HepG2 (cell line): Measurements from ENCODE around the gene LAMA5. TPM values are rescaled to one million over a fixed set of nuclear protein-coding genes. Genes with fewer than 3 reads are reported as not detected.
A peak's percentile ranks its signal among the peaks of the same experiment; 100 is the strongest.

Experiments used
- ASH2L ChIP-seq: fragments of 300-600, 200-600 bp; sonication (generic); IDR thresholded peaks from 2 replicates; pipeline ENCODE4 v1.7.0; 2017; ENCODE audit warnings: low read depth, mild to moderate bottlenecking, moderate library complexity, mixed read lengths, low read length; ENCODE audit not compliant: insufficient read length
- KDM5B ChIP-seq: sonication (generic); formaldehyde crosslinking; IDR thresholded peaks from 2 replicates; pipeline ENCODE4 v1.4.0; 2020; ENCODE audit warnings: missing genetic modification reagents, mild to moderate bottlenecking, borderline replicate concordance
- POLR2AphosphoS2 ChIP-seq: IDR thresholded peaks from 2 replicates; pipeline ENCODE4 v1.6.1; 2011; ENCODE audit warnings: low read depth, low read length, improper control_type of control experiment
- SOX13 ChIP-seq, 3 experiments: fragments of 450-650 bp in 1 of 3; sonication (generic) in 1 of 3; formaldehyde crosslinking in 1 of 3; IDR thresholded peaks in 2 of 3; conservative IDR thresholded peaks in 1 of 3; 2 replicates each; pipeline versions ENCODE4 v1.5.0 to v1.6.1; 2016 to 2020; ENCODE audit warnings: antibody characterized with exemption in 1 of 3, mild to moderate bottlenecking in 1 of 3, missing compliant biosample characterization in 1 of 3, missing genetic modification reagents in 1 of 3, moderate library complexity in 1 of 3
- ZNF224 ChIP-seq: sonication (generic); formaldehyde crosslinking; IDR thresholded peaks from 2 replicates; pipeline ENCODE4 v1.5.0; 2020; ENCODE audit warnings: mild to moderate bottlenecking, missing genetic modification reagents
- ZNF33B ChIP-seq: sonication (generic); formaldehyde crosslinking; IDR thresholded peaks from 2 replicates; pipeline ENCODE4 v1.5.1; 2020; ENCODE audit warnings: mild to moderate bottlenecking, missing genetic modification reagents
- ZSCAN31 ChIP-seq: sonication (generic); formaldehyde crosslinking; IDR thresholded peaks from 2 replicates; pipeline ENCODE4 v1.5.0; 2020; ENCODE audit warnings: low read depth, mild to moderate bottlenecking, missing genetic modification reagents
- polyA plus RNA-seq, 8 experiments: library from polyadenylated mRNA; depleted of rRNA in 3 of 8; stranded (reverse) in 7 of 8; unstranded in 1 of 8; fragments of >200 nt; fragmentation: Illumina TruSeq in 4 of 8; extraction: Trizol in 4 of 8; gene quantifications; 2 replicates each; pipeline versions ENCODE4 v1.2.1 to v1.2.3, GENCODE V29; 2011 to 2016; ENCODE audit warnings: low read depth in 4 of 8, missing spikeins in 1 of 8, mixed read lengths in 1 of 8; ENCODE audit not compliant: insufficient read depth in 1 of 8
- total RNA-seq, 5 experiments: library from RNA; depleted of rRNA; stranded (reverse); fragments of >200 nt; fragmentation: Illumina TruSeq; extraction: Trizol; gene quantifications; 2 replicates each; pipeline ENCODE4 v1.2.3, GENCODE V29; 2016; ENCODE audit warnings: low read depth in 1 of 5
- TF ChIP-seq, protein P1 (sequence below), 2 experiments: sonication (generic) in 1 of 2; formaldehyde crosslinking in 1 of 2; IDR thresholded peaks; 2 replicates each; pipeline versions ENCODE4 v1.4.0 to v1.6.1; 2016 to 2020; ENCODE audit warnings: borderline replicate concordance in 1 of 2, low read depth in 1 of 2, mild to moderate bottlenecking in 1 of 2, missing genetic modification reagents in 1 of 2
- TF ChIP-seq, protein P2 (sequence below): sonication (generic); formaldehyde crosslinking; IDR thresholded peaks from 2 replicates; pipeline ENCODE4 v1.4.0; 2020; ENCODE audit warnings: missing genetic modification reagents, borderline replicate concordance
- TF ChIP-seq, protein P3 (sequence below): sonication (generic); formaldehyde crosslinking; IDR thresholded peaks from 2 replicates; pipeline ENCODE4 v1.5.1; 2020; ENCODE audit warnings: missing genetic modification reagents, mild to moderate bottlenecking, borderline replicate concordance
- TF ChIP-seq, protein P4 (sequence below): sonication (generic); formaldehyde crosslinking; IDR thresholded peaks from 2 replicates; pipeline ENCODE4 v1.9.0; 2021; ENCODE audit warnings: missing genetic modification reagents, borderline replicate concordance
- TF ChIP-seq, protein P5 (sequence below): sonication (generic); formaldehyde crosslinking; IDR thresholded peaks from 2 replicates; pipeline ENCODE4 v1.5.0; 2020; ENCODE audit warnings: missing genetic modification reagents
- TF ChIP-seq, protein P6 (sequence below): sonication (generic); formaldehyde crosslinking; IDR thresholded peaks from 2 replicates; pipeline ENCODE4 v1.4.0; 2020; ENCODE audit warnings: missing genetic modification reagents, mild to moderate bottlenecking, borderline replicate concordance

The LAMA5 gene
- total and polyA plus RNA-seq, 2 of the 13 experiments (the other 11 are each of a cell fraction or from before 2014, with no cell fraction given), result 21.0 to 44.7 TPM

DNA sequence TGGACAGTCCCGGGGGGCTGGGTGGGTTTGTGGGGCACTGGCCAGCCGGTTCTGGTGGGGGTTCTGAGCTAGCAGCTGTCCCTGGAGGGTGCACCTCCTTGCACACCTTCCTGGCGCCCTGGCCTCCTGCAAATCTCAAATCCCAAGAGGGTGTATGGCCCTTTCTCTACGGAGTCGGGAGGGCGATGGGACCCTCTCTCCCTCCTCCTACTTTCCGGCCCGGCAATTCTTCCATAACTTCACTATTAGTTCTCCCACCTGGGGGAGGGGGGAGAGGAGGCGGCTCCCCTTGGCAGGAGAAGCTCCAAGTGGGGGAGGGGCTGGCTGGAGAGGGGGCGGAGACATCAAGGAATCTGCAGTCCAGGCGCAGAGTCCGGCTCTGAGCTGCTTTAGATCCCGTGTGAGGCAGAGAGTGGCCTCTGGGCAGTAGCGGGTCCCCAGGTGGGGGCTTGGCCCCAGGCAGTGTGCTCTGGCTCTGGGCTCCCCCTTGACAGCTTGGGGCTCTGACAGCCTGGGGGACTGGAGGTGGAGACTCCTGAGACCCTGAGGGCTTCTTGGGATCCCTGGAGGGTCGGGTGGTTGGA lies 1.4 kb upstream of the LAMA5 start (continued):
- TF ChIP-seq, protein P1, sequence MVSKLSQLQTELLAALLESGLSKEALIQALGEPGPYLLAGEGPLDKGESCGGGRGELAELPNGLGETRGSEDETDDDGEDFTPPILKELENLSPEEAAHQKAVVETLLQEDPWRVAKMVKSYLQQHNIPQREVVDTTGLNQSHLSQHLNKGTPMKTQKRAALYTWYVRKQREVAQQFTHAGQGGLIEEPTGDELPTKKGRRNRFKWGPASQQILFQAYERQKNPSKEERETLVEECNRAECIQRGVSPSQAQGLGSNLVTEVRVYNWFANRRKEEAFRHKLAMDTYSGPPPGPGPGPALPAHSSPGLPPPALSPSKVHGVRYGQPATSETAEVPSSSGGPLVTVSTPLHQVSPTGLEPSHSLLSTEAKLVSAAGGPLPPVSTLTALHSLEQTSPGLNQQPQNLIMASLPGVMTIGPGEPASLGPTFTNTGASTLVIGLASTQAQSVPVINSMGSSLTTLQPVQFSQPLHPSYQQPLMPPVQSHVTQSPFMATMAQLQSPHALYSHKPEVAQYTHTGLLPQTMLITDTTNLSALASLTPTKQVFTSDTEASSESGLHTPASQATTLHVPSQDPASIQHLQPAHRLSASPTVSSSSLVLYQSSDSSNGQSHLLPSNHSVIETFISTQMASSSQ (IDR thresholded peaks at IDR 0.05; ENCODE audit: low read depth), result no peak; the same call in 1 of the 2 replicates
- TF ChIP-seq, protein P1 (CRISPR knock-in tag; IDR thresholded peaks at IDR 0.05; ENCODE audit: borderline replicate concordance), result peak; percentile 48; the same call in 1 of the 2 replicates
- TF ChIP-seq, protein P2, sequence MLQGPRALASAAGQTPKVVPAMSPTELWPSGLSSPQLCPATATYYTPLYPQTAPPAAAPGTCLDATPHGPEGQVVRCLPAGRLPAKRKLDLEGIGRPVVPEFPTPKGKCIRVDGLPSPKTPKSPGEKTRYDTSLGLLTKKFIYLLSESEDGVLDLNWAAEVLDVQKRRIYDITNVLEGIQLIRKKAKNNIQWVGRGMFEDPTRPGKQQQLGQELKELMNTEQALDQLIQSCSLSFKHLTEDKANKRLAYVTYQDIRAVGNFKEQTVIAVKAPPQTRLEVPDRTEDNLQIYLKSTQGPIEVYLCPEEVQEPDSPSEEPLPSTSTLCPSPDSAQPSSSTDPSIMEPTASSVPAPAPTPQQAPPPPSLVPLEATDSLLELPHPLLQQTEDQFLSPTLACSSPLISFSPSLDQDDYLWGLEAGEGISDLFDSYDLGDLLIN (CRISPR knock-in tag), result peak; percentile 8; the same call in 1 of the 2 replicates
- TF ChIP-seq KDM5B (CRISPR knock-in tag), result 0 out of 2 replicates have a peak, but pooled peaks have one; percentile 7
- TF ChIP-seq POLR2AphosphoS2, result peak; percentile 85
- TF ChIP-seq ZSCAN31 (CRISPR knock-in tag), result no peak
- TF ChIP-seq ZNF224 (CRISPR knock-in tag), result no peak
- TF ChIP-seq ASH2L, result peak; percentile 84
- TF ChIP-seq SOX13 (IDR thresholded peaks at IDR 0.05), result no peak
- peak in 1 of 2 experiments; percentile 12; a peak in 1 of 4 replicates for TF ChIP-seq SOX13 (CRISPR knock-in tag; conservative IDR thresholded peaks at IDR 0.05 in 1 of 2, IDR thresholded peaks at IDR 0.05 in 1 of 2)
- TF ChIP-seq, protein P3, sequence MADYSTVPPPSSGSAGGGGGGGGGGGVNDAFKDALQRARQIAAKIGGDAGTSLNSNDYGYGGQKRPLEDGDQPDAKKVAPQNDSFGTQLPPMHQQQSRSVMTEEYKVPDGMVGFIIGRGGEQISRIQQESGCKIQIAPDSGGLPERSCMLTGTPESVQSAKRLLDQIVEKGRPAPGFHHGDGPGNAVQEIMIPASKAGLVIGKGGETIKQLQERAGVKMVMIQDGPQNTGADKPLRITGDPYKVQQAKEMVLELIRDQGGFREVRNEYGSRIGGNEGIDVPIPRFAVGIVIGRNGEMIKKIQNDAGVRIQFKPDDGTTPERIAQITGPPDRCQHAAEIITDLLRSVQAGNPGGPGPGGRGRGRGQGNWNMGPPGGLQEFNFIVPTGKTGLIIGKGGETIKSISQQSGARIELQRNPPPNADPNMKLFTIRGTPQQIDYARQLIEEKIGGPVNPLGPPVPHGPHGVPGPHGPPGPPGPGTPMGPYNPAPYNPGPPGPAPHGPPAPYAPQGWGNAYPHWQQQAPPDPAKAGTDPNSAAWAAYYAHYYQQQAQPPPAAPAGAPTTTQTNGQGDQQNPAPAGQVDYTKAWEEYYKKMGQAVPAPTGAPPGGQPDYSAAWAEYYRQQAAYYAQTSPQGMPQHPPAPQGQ, result peak; percentile 2; the same call in 1 of the 2 replicates
- TF ChIP-seq, protein P4, sequence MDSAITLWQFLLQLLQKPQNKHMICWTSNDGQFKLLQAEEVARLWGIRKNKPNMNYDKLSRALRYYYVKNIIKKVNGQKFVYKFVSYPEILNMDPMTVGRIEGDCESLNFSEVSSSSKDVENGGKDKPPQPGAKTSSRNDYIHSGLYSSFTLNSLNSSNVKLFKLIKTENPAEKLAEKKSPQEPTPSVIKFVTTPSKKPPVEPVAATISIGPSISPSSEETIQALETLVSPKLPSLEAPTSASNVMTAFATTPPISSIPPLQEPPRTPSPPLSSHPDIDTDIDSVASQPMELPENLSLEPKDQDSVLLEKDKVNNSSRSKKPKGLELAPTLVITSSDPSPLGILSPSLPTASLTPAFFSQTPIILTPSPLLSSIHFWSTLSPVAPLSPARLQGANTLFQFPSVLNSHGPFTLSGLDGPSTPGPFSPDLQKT (CRISPR knock-in tag), result no peak
- TF ChIP-seq, protein P5, sequence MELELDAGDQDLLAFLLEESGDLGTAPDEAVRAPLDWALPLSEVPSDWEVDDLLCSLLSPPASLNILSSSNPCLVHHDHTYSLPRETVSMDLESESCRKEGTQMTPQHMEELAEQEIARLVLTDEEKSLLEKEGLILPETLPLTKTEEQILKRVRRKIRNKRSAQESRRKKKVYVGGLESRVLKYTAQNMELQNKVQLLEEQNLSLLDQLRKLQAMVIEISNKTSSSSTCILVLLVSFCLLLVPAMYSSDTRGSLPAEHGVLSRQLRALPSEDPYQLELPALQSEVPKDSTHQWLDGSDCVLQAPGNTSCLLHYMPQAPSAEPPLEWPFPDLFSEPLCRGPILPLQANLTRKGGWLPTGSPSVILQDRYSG, result 0 out of 2 replicates have a peak, but pooled peaks have one; percentile 22
- TF ChIP-seq, protein P6, sequence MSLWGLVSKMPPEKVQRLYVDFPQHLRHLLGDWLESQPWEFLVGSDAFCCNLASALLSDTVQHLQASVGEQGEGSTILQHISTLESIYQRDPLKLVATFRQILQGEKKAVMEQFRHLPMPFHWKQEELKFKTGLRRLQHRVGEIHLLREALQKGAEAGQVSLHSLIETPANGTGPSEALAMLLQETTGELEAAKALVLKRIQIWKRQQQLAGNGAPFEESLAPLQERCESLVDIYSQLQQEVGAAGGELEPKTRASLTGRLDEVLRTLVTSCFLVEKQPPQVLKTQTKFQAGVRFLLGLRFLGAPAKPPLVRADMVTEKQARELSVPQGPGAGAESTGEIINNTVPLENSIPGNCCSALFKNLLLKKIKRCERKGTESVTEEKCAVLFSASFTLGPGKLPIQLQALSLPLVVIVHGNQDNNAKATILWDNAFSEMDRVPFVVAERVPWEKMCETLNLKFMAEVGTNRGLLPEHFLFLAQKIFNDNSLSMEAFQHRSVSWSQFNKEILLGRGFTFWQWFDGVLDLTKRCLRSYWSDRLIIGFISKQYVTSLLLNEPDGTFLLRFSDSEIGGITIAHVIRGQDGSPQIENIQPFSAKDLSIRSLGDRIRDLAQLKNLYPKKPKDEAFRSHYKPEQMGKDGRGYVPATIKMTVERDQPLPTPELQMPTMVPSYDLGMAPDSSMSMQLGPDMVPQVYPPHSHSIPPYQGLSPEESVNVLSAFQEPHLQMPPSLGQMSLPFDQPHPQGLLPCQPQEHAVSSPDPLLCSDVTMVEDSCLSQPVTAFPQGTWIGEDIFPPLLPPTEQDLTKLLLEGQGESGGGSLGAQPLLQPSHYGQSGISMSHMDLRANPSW (CRISPR knock-in tag), result 0 out of 2 replicates have a peak, but pooled peaks have one; percentile 64
- 0 out of 2 replicates have a peak, but pooled peaks have one; percentile 67 for TF ChIP-seq ZNF33B
